HG03060 (cell line): ENCODE data around the gene SCN2B.

ENCODE experiments used
- ATAC-seq: cut with Tn5 transposase; IDR thresholded peaks from one replicate; pipeline ENCODE4 v1.9.1; 2021; ENCODE audit warnings: low read depth, moderate number of reproducible peaks; ENCODE audit not compliant: unreplicated experiment

SCN2B gene

DNA sequence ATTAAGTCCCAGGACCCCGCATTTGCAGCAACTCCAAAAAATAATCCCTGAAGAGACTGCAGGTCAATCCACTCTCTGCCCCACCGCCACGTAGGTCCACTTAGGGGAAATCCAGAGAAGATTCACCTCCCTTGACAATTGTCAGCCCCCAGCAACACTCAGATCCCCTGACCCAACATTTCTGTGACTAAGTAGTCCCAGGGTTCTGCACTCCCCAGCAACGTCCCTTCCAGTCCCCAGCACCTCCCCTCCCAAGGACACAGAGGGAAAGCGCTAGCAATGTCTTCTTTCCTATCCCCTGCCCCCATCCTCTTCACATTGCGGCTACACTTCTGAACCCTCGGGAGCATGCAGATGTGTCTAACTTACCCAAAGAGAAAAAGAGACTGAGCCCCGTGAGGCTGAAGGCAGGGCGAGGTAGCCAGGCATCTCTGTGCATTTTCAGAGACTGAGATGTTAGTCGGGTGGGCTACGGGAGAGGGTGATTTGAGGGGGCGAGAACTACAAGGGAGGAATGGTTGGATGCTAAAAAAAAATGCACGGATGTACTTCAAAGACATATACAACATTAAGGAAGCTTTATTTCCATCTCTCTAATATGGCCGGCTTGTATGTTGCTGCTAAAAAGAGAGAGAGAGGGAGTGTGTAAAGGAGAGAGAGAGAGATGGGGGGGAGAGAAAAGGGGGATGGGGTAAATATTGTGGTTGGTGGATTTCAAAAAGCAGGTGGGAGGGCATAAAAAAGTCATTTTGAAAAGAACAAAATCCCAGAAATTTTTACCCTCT lies at the start of gene SCN2B:
SCN2B (minus strand) TSS at position 647 of the 785 bp plus-strand sequence; CDS start at position 439, 208 bp downstream.
- no peak for ATAC-seq

DNA sequence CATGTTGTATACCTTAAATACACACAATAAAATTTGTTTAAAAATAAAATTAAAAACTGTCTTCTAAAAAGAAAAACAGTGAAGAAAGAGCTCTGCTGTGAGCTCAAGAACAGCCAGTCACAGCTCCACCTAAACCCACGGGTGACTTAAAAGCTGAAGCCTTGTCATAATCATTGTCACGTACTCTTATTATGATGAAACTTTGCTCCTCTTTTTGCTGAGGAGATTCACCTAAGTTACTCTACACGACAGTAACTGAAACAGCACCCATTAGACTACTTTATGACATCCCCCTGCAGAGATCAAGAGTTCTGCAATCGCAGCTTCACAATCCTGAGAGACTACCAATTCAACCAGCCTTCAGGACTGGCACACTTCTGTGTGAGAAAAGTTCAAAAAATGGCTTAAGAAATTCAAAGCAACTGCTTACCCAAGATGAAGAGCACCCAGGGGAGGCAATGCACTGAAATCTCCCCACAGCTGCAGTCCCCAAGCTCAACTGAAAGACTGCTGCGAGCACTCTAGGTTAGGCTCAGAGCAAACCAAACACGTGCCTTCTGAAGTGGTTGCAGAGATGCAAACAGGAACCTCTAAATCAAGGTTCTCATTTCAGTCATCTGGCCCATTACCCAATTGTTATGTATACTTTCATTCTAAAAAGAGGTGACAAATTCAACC lies 48.2 kb upstream of the SCN2B start, which contains the start of gene JAML:
JAML (minus strand) TSS at position 501 of the 678 bp plus-strand sequence. CDS start 10,145 bp downstream, outside the sequence.
- ATAC-seq: no peak

DNA sequence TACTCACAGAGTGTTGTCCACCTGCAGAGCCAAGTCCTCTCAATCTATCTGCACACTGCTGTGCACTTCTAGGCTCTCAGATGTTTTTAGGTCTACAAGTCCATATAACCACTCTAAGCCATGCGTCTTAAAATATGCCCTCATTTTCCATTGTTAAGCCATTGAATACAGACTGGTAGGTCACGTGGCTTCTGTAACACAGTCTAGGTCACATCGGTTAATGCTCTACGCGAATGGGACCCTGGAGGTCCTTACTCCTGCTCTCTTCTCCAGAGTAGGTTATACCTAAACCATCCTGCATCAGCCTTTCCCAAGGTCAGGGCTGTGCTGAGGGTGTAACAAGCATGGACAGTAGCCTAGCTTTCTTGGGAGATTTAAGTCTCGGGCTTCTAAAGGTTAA lies 47.6 kb upstream of the SCN2B start:
- no peak for ATAC-seq

- no peak for ATAC-seq
These were observed 47.1 kb upstream of the SCN2B start for GRCh38 chr11:118223570-118223969.

DNA sequence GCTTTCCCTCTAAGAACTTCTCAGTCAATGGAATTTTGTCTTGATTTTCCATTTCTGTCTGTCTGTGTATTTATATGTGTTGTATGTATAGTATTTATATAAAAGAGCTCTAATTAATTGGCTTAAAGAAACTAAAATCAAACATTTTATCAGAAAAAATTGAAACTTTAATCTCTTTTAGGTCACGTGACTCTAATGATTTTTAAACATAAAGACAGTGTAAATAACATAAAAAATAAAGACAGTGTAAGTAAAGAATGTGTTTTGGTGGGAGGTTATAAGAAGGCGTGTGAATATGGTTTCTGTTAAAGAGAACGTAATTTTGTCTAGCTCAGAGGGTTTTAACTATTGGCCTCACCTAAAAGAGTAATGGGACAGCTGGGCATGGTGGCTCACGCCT lies 46.0 kb upstream of the SCN2B start:
- ATAC-seq: no peak

- ATAC-seq: no peak
These were observed 45.0 kb upstream of the SCN2B start for GRCh38 chr11:118221419-118221818.

DNA sequence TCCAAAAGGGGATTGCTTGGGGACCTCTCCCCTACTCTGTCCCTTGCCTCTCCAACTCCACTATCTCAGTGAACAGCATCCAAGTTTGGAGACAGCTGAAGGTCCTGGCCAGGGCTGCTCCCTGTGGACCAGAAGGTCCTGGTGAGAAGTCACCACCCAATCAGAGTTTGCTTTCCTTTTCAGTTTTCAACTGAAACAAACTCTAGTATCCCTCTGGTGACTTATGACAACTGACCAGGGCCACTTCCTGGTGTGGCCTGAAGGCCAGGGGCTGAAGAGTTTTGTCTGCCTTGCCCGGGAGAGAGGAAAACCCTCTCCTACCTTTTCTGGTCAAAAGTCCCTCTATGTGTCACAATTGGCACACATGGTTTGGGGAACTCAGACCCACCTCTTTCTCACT lies 43.3 kb upstream of the SCN2B start:
- ATAC-seq: no peak

DNA sequence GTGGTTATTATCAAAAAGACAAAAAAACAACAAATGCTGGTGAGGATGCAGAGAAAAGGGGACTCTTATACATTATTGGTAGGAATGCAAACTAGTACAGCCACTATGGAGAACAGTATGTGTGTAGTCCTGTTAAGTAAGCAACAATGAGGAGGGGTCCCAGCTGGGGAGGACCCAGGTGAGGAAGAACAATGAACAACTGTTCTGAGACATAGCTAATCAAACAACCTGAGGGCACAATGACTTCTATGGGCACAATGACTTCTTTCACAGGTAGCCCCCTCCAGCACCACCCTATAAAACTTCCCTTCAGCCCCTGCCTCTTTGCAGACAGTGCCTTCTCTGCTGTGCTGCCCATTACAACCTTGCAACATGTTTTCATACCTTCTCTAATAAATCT lies 42.8 kb upstream of the SCN2B start:
- no peak for ATAC-seq

DNA sequence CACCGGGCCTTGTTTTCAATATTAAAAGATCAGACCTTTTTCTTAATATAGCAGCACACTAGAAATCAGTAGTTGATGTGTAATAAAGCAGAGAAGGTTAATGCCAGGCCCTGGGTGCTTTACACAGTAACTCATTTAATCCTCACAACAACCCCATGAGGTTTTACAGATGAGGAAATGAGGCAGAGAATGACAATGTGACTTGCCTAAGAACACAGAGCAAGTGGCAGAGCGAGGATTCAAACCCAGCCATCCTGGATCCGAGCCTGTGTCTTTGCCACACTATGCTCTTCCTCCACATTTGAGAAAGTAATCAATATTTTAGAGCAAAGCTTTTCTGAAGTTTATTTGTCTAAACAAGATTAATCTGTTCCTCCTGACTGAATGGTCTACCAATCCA lies 41.1 kb upstream of the SCN2B start:
- no peak for ATAC-seq

GRCh38 chr11:118216621-118217481 lies 40.4 kb upstream of the SCN2B start:
- no peak for ATAC-seq

- ATAC-seq: no peak
These were observed 39.3 kb upstream of the SCN2B start for GRCh38 chr11:118215765-118216164.

DNA sequence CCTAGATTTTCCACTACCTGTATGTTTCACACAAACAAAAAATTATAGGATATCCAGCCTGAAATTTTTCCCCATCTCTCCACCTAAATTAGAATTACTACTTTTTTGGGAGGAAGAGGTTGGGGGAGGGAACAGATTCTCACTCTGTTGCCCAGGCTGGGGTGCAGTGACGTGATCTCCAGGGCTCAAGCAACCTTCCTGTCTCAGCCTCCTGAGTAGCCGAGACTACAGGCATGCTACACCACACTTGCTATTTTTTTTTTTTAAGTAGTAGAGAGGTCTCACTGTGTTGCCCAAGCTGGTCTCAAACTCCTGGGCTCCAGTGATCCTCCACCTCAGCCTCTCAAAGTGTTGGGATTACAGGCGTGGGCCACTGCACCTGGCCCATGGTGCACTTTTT lies 38.8 kb upstream of the SCN2B start:
- no peak for ATAC-seq

DNA sequence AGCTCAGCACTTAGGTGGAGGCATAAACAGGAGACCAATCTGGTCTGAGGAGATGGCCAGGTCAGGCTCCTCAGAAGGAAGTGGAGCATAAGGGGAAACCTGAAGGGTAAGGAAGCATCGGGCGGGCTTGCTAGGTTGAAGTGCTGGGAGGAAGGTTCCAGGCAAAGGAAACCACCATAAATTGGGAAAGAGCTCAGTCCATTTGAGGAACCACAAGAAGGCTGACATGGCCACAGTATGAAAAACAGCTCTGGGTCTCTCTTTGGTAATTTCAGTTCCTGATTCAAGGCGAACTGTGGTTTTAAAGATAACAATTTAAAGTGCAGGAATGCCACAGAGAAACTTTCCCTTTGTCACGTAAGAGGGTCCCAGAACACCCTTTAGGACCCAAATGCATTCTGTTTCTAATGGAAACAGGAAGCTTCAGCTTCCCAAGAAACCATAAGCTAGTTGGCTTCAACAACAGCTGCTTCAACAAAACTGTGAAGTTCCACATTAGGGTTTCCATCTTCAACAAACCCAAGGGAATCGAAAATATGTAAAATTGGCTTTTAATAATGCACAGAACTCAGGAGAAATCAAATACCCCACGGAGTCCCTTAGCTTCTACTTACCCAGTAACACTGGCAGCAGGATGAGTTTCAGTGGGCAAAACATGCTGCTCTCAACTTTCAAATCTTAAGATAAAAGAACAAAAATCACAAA lies 37.9 kb upstream of the SCN2B start:
- ATAC-seq: no peak

- no peak for ATAC-seq
These were observed 37.3 kb upstream of the SCN2B start for GRCh38 chr11:118213781-118214180.

DNA sequence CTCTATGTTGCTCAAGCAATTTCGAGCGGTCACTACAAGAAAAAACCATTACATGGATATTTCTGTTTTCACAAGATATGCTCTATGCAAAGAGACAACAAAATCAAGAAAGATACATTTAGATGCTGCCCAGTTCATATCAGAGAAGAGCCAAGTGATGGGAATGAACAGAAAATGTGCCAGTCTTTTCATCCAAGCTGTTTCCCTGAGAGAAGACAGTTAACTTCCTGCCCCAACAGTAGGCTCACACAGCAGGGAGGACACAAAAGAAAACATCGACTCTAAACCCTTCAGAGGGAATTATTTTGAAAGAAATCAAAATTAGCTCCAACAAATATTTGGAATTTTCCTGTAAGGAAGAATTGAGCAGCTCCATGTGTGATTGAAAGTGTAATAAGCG lies 36.8 kb upstream of the SCN2B start:
- no peak for ATAC-seq

- ATAC-seq: no peak
These were observed 36.3 kb upstream of the SCN2B start for GRCh38 chr11:118212781-118213191.

DNA sequence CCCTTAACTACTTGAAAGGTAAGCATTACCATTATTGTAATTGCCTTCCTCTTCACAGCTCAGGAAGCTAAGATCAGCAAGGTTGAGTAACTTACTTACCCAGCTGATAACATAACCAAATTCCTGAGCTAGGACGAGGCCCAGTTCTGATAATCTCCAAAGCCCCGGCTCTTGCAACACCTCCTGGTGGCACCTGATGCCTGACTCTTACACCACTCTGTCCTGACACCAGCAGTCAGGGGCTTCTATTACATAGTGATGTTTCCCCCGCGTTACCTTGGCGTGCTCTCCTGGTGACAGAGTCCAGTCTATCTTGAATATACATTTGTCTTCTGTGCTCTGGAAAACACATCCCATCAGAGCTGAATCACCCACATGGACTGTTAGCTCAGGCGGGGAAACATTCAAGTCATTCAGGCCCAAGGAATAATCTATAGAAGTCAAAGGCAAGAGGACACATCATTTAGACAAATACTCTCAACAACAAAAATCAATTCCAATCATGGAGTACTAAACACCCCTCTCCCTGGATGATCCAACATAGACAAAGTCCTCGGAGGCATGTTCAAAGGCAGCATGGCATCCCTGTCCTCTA lies 35.8 kb upstream of the SCN2B start:
- ATAC-seq: no peak

DNA sequence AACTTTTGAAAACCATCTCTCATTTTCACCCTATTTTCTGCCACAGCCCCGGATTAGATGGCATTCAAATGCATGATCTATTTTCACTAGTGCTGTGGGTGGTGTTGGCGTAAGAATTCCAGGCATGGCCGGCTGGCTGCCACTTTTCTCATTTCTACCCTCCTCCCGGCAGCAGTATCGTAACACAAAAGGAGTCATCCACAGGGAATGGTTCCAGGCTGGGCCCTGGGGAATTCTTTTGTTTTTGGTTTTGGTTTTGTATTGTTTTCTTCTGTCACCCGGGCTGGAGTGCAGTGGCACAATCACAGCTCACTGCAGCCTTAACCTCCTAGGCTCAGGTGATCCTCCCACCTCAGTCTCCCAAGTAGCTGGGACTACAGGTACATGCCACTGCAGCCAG lies 34.6 kb upstream of the SCN2B start:
- no peak for ATAC-seq

GRCh38 chr11:118210323-118210722 lies 33.9 kb upstream of the SCN2B start:
- ATAC-seq: no peak

DNA sequence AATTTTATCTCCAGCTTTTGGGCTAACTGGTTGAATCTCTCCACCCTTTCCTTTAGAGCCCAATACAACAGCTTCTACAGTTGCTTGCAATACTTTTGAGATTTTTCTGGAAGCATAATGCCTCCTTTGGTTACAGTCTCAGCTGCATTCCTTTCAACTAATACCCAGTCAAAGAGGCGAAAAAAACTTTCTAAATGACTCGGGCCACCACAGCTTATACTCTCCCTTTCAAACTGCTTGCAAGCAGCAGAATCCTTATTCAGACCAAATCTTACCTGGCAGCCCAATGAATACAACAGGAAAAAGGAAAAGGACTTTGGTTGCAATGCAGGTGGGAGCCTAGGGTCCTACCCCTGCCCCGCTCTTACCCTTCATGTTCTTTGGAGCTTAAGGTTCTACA lies 32.6 kb upstream of the SCN2B start:
- no peak for ATAC-seq
